GM18858 (cell line): ENCODE results near the gene MS4A2.
"Not testable (repeated sequence)": the region's sequence is repeated elsewhere in the genome, so short reads cannot be mapped to it uniquely, and the experiment has no call there.

Source experiments
- ATAC-seq: cut with Tn5 transposase; IDR thresholded peaks from one replicate; pipeline ENCODE4 v1.9.1; 2021; ENCODE audit not compliant: unreplicated experiment

The MS4A2 gene

DNA sequence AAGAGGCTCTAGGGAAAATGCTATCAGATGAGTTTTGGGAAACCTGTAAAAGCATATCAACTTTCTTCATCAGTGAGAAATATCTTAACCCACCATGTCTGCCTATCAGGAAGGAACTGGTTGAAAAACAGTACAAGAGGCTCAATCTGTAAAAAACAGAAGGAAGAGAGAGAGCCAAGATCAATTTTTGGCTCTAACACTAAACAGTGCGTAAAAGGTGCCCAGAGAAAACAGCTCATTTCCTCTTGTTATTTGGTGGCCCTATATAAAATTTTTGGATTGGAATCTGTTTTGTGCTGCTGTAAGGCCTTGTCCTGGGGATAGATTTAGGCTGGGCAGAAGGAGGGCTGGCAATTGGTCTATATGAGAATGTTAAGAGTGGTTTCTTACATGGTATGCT lies 12.1 kb downstream of the MS4A2 start:
- no peak for ATAC-seq

DNA sequence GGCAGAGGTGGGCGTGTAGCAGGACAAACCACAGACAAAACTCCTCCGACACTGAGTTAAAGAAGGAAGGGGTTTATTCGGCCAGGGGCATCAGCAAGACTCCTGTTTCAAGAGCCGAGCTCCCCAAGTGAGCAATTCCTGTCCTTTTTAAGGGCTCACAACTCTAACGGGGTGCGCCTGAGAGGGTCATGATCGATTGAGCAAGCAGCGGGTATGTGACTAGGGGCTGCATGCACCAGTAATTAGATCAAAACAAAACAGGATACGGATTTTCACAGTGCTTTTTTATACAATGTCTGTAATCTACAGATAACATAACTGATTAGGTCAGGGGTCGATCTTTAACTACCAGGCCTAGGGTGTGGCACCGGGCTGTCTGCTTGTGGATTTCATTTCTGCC lies 12.9 kb downstream of the MS4A2 start:
- not testable (repeated sequence) for ATAC-seq

DNA sequence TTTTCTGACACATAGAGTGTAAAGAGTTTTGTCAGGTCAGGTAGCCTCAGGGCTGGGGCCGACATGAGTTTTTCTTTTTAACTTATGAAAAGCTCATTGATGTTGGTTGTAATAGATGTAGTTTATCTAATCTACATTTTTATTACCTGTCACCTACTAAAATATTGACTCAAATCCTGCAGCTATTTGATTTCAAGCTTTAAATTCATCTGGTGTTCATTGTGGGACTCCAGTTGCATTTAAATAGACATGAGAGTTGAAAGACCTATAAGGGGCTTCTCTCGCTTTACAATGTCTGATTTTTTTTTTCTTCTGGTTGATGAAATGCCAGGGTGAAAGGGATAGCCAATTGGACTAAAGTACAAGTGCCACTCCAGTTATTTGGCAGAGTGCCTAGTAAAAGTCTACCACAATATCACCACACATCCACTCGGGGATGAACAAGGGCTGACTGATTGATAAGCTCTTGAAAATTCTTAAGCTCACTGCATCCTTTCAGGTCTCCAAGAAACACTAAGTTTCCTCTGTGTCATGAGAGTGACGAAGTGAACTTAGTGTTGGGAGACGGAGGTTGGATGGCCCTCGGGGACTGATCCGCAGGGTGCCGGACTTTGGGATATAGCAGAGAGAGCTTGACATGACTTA lies 16.1 kb downstream of the MS4A2 start:
- ATAC-seq: not testable (repeated sequence)

DNA sequence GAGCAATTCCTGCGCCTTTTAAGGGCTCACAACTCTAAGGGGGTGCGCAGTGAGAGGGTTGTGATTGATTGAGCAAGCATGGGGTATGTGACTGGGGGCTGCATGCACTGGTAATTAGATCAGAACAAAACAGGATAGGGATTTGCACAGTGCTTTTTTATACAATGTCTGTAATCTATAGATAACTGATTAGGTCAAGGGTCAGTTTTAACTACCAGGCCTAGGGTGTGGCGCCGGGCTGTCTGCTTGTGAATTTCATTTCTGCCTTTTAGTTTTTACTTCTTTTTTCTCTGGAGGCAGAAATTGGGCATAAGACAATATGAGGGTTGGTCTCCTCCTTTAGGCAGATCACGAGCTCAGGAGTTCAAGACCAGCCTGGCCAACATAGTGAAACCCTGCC lies 20.2 kb downstream of the MS4A2 start:
- not testable (repeated sequence) for ATAC-seq

DNA sequence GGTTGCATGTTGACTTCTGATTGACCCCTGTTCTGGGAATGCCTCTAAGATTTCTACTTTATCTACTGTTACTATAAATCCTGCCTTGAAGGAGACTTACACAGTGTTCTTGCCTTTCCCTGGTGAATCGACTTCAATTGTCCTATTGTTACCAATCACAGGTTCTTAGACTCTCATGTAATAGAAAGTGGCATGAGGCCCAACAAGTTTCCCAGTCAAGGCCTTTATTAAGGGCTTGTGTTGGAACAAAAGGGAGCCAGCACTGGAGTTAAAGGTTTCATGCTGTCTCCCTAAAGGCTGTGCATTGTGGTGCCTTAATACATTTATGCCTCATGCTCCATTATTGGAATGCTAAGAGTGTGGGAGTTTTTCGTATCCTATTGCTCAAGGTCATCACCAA lies 23.3 kb downstream of the MS4A2 start:
- no peak for ATAC-seq

DNA sequence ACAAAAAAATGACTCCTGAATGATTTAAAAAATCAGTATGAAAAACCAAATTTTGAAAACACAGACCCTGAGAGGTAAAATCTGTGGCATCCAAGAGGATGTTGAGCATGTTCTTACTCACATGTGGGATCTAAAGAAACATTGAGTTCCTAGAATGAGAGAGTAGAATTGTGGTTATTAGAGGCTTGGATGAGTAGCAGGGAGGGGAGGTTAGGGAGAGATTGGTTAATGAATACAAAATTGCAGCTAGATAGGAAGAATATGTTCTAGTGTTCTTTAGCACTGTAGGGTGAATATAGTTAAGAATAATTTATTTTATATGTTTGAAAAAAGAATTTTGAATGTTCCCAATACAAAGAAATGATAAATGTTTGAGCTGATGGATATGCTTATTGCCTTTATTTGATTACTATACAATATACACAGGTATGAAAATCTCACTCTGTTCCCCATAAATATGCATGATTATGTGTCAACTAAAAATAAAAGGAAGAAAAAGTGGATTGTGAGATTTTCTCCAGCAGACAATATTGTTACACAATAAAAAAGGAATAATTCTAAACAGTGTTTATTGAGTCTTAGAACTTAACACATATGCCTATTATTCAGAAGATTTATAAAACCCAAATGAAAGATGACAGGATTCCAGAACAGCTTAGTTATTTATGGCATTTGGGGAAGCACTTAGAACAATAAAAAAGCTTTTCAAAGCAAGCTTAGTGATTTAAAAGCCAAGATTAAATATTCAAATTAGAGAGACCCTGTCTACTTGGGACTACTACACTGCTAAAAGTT lies 28.7 kb downstream of the MS4A2 start:
- no peak for ATAC-seq

DNA sequence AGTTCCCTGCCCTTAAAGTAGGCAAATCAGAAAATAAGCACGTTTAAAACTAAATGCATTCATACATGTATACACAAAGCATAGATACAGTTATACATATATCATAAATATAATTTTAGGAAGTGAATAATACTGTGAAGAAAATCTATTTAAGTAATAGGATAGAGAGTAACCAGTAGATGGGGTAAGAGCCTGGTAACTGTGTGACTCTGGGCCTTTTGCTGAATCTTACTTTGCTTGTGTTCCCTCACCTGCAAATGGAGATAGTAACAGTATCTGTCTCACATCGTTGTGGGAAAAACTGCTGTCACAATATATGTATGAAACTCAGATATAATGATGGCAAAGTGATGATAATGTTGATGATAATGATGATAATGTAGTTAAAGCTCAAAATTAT lies 29.9 kb downstream of the MS4A2 start:
- ATAC-seq: no peak

DNA sequence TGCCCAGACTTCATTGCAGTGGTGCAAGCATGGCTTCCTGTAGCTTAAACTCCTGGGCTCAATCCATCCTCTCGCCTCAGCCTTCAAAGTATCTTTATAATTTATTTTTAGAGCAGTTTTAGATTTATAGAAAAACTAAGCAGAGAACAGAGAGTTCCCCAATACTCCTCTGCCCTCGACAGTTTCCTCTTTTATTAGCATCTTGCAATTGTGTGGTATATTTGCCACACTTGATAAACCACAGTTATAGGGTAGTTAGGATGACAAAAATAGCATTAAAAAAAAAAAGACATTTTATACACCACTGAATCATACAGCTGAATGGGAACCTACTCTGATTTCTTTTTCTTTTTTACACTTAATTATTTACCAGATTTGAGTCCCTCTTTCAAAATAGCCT lies 31.2 kb downstream of the MS4A2 start:
- no peak for ATAC-seq

DNA sequence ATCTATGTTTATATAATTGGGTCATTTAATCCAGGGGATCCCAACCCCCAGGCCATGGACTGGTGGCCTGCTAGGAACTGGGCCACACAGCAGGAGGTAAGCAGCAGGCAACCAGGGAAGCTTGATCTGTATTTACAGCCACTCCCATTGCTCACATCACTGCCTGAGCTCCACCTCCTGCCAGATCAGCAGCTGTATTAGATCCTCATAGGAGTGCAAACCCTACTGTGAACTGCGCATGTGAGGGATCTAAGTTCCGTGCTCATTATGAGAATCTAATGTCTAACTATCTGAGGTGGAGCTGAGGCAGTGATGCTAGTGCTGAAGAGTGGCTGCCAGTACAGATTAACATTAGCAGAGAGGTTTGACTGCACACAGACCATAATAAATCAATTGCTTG lies 32.8 kb downstream of the MS4A2 start:
- no peak for ATAC-seq

DNA sequence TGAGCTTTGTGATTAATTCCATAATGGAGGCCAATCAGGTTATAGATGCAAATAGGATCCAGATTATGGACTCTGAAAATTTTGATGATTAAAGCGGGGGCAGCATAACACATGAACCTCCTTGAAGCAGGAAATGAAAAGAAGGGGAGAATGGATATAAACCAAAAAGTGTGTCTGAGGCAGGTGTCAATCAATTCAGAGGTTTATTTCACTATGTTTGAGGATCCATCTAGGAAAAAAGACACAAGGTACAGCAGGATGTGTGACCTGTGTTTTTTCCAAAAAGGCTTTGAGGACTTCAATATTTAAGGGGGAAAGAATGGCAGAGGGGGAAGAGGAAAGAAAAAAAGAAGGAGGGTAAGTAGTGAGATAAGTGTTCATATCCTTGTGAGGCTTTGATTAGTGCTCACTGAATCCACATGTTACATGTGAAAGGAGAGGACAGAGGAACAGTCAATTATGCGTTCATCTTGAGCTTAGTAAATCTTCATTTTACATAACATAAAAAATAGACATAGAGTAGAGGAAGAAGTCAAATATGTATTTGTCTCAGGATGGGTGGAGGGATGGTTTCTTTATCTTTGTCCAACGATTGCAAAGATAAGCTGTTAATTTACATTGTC lies 34.1 kb downstream of the MS4A2 start:
- no peak for ATAC-seq

DNA sequence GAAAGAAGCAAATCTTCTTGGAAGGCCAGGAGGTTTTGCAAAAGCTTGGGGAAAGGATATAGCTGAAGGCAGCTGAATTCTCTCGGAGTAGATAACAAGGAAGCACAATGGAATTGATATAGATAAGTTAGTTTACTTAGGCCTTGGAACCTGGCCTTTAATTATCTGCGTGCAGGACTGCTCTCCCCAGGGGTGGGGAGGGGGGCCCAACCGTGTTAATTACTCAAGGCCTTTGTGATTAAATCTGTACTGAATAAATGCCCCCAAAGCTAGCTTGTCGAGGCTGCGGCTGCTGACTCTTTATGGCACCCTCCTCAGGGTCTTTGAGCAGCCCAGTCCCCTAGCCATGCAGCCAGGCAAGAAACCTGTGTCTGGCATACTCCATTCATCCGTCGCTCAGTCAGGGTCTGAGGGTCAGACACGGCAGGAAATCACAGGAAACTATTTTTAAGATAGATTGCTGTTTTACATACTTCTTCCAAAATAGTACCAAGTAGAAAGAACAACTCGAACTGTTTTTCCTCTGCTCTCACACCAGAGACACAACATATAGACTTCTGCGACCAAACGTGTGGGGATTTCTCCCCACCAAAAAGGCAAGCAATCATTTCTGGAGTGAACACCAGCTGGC lies 36.5 kb downstream of the MS4A2 start:
- ATAC-seq: no peak

DNA sequence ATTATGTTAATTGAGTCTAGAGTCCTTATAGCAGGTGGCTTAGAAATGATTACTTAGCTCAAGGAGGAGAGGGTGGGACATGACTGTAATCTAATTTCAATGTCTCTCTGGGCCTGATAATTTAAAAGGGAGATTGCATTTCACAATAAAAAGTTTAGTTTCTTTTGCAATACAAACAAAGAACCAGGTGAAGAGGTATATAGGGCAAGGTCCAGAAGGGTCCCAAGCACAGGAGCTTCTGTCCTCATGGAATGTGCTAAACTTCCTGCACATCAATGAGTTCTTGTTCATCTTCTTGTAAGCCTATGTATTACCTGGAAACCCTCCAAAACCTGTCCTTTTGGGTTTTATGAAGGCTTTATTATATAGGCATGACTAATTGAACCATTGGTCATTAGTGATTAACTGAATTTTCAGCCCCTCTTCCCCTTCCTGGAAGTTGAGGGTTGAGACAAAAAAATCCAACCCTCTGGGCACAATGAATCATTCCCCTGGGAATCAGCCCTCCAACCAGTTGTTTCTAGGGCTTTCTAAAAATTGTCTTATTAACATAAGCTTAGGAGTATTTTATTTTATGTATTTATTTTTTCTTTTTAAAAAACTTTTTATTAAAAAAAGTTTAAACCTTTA lies 37.6 kb downstream of the MS4A2 start:
- ATAC-seq: no peak

DNA sequence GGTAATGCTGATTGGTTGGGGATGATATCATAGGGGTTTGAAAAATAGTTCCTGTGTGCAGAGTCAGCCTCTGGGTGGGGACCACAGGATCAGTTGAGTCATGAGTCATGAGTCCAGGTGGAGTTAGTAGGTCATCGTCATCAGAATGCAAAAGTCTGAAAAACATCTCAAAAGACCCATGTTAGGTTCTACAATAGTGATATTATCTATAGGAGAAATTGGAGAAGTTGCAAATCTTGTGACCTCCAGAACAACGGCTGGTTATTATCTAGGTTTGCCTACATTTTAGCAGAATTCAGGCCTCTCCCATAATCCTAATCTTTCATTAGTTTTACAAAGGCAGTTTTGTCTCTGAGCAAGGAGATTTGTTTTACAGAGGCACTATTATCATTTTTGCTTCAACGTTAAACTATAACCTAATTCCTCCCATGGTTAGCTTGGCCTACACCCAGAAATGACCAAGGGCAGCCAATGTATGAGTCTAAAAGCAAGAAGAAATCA lies 38.9 kb downstream of the MS4A2 start:
- no peak for ATAC-seq

DNA sequence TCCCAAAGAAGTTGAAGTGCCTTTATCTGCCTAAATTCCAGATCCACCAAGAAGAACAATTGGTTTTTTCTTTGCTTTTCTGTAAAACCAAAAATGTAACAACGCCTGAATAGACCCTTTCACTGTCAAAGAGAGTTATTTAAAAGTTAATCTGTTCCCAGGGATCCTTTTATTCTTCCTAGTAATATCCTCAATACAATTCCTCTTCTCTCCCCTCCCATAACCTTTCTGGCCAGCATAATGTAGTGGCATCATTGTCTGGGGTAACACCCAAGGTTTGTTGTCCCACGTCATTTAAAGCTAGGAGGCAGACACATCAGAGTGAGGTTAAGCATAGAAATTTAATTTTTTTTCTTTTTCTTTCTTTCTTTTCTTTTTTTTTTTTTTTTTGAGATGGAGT lies 39.9 kb downstream of the MS4A2 start:
- no peak for ATAC-seq

DNA sequence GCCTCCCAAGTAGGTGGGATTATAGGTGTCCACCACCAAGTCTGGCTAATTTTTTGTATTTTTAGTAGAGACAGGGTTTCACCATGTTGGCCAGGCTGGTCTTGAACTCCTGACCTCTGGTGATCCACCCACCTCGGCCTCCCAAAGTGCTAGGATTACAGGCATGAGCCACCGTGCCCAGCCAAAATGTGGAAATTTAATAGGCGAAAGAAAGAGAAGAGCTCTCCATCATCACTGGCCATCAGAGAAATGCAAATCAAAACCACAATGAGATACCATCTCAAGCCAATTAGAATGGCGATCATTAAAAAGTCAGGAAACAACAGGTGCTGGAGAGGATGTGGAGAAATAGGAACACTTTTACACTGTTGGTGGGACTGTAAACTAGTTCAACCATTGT lies 40.4 kb downstream of the MS4A2 start:
- not testable (repeated sequence) for ATAC-seq

DNA sequence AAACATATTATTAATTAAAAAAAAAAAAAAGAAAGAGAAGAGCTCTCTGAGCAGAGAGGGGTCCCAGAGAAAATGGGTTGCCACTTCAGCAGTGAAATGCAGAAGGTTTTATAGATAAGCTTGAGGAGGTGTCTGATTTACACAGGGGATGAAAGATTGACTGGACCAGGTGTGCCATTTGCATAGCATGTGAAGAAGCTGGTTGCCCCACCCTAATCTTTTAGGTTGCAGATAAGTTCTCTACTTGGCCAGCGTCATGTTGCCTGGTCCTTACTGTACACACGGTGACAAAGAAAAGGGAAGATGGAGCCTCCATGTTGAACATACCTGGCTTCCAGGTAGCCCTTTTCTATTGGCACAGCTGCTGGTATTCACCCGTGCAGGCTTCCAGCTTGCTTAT lies 41.4 kb downstream of the MS4A2 start:
- no peak for ATAC-seq

DNA sequence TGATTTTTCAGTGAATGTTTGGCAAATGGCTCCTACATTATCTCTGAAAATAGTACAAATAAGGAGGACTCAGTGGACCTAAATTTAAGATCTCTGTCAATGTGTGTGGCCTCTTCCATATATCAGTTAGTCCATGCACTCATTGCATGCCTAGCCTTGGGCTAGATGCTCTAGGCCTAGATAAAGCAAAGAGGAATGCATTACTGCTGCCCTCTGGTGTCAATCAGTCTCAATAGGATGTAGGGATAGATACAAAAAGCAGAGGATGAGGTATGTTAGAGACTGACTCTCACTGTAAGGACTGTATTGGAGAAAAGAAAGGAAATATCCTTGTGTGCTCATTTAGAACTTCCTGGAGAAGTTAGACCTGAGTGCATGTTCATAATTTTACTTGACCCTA lies 42.0 kb downstream of the MS4A2 start:
- no peak for ATAC-seq

DNA sequence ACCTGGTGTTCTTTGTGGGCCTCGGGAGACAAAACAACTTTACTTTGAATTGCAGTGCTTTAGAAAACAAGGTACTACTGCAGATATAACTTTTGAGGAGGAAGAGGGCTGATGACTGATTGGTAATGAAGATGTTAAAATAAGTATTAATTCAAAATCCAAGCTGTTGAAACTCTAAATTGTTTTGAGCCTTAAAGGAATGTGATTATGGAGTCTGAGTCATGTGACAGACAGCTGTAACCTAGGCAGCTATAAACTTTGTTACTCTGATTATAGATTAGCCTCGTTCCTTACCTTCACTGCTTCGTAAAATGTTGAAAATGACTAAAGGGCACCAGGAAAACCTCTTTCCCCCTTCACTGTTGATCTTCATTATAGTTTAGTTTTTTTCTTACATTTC lies 43.4 kb downstream of the MS4A2 start:
- no peak for ATAC-seq

DNA sequence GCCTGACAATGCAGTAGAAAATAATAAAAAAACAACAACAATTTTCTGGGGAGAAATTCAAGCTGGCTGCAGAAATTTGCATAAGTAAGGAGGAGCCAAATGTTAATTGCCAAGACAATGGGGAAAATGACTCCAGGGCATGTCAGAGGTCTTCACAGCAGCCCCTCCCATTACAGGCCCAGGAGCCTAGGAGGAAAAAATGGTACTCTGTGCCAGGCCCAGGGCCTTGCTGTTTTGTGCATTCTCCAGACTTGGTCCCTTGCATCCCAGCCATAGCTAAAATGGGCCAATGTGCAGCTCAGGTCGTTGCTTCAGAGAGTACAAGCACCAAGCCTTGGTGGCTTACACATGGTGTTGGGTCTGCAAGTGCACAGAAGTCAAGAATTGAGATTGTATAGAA lies 45.5 kb downstream of the MS4A2 start:
- no peak for ATAC-seq

DNA sequence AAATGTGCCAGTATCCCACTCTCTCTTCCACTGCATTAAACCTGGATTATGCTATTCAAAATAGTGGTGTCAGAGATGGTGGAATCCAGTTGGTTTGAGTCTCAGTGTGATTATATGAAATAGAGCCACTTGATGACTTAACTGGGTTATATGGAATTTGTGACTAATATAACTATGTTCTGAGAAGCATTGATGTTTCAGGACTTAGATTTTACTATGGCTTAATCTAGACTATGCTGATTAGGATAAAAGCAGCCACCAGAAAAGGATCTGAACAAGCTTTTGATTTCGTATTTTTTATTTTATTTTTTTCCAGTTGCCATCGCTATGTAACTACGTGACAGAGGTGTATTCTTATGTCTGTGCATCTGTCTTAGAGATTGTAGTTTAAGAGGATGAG lies 55.3 kb downstream of the MS4A2 start:
- ATAC-seq: no peak

DNA sequence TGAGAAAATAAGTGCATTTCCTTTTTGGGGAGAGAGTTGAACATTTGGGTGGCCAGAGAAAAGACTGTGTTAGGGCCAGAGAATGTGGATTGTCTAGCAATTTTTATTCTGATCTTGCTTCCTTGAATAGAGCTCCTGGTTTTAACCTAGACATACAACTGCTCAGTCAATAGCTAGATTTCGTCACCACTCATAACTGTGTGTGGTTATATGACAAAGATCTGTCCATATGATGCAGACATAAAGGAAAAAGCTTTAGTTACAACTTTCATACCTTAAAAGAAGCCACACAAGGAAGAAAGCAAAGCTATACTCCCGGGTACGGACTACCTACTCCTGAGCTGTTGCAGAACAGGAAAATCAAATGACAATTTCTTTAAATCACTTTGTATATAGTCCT lies 57.2 kb downstream of the MS4A2 start:
- ATAC-seq: no peak
